ENCODE results near the gene TAF5.
A peak's percentile ranks its signal among the peaks of the same experiment; 100 is the strongest.
"Not testable (repeated sequence)": the region's sequence is repeated elsewhere in the genome, so short reads cannot be mapped to it uniquely, and the experiment has no call there.

Gene TAF5

GRCh38 chr10:103367782-103368518, at the start of gene TAF5:
TSS of gene TAF5 (plus strand) at chr10:103367976. CDS start at chr10:103367990, 14 bp downstream.
- DNase-seq (ENCODE audit: low spot score): peak; percentile 95

- no peak for DNase-seq (ENCODE audit: low spot score)
Observed at GRCh38 chr10:103327906-103328305, 39.9 kb upstream of the TAF5 start.

DNA sequence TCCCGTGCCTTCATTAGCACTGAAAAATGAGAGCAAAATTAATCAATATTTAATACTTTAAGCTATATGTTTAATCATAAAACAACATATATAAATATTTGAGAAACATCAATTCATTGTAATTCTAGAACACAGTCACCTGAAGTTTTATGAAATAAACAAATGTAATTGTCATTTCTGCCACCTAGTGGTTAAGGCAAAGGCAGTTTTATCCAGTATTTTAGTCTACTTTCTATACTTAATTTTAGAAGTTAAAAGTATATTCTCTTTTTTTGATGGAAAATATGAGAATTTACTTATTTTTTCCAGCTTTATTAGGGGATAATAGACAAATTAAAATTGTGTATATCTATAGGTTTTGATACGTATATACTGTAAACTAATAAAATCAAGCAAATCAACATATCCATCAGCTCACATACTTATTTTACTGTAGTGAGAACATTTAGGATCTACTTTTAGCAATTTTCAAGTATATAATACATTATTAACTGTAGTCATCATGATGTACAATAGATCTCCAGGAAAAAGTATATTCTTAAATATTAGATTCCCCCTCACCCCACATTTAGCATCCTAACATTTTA, 33.7 kb upstream of the TAF5 start:
- DNase-seq (ENCODE audit: low spot score): no peak

GRCh38 chr10:103334567-103334966, 33.2 kb upstream of the TAF5 start:
- no peak for DNase-seq (ENCODE audit: low spot score)

DNA sequence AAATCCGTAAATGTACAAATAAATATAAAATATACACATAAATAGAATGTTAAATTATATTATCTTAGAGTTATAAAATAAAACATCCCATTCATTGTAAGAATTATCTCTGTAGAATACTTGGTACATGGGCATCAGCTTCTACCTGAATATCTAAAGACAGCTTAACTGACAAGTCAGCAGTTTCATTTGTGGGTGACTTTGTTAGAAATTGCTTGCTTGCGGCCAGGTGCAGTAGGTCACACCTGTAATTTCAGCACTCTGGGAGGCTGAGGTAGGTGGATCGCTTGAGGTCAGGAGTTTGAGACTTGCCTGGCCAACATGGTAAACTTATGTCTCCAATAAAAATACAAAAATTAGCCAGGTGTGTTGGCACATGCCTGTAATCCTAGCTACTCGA, 31.4 kb upstream of the TAF5 start:
- DNase-seq (ENCODE audit: low spot score): no peak

DNA sequence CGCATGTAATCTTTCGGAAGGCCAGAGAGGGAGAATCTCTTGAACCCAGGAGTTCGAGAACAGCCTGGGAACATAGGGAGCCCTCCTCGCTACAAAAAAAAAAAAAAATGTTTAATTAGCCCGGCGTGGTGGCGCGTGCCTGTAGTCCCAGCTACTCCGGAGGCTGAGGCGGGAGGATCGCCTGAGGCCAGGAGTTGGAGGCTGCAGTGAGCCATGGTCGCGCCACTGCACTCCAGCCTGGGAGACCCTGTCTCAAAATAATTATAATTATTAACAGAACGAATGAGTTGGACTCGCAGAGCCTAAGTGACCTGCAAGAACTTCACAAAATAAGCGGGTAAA, 17.6 kb upstream of the TAF5 start:
- no peak for DNase-seq (ENCODE audit: low spot score)

DNA sequence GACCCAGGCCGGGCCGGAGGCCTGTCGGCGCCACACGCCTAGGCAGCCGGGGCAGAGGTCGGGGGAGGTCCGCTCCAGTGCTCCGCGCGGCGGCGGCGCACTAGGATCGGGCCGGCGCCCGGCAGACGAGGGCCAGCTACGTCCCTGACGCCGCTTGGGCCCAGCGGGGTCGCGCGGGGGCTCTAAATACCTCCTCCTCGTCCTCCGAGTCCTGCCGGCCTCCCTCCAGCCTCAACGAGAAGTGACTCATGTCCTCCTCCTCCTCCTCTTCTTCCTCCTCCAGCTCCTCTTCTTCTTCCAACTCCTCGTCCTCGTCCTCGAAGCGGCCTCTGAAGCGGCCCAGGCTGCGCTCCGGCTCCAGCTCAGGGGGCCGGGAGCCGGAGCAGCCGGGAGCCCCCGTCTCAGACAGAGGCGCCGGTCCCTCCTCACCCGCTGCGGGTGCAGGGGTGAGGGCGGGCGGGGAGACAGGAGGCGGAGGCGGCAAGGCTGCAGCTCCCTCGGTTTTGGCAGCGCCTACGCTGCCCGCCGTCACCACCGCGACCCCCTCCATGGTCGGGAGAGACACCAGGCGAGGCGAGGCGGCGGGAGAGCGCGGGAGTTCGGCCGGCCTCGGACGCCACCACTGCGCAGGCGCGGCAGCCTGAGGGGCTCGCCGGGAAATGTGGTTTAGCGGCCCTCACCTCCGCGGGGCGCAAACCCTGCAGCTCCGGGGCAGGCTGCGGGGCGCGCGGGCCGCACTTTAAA, 17.1 kb upstream of the TAF5 start, which contains the start of gene PCGF6:
TSS of gene PCGF6 (minus strand) at position 624 of the 744 bp plus-strand sequence. CDS start at position 550, 74 bp downstream.
- DNase-seq (ENCODE audit: low spot score): peak; percentile 83

DNA sequence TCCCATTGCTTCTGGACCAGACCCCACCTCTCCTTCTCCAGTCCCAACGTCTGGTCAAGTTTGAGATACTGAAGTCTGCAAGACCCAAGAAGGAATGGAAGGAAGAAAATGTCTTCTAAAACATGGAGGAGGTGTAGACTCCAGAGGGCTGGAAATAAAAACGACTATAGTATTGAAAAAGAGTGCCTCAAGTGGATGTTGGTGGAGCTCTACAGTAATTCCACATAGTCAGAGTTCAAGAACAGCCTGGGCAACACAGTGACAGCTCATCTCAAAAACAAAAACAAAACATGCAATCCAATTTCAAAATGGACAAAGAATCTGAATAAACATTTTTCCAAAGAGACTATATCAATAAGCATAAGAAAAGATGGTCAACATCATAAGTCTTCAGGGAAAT, 14.5 kb upstream of the TAF5 start:
- DNase-seq (ENCODE audit: low spot score): no peak

GRCh38 chr10:103354567-103354966, 13.2 kb upstream of the TAF5 start:
- not testable (repeated sequence) for DNase-seq (ENCODE audit: low spot score)

- no peak for DNase-seq (ENCODE audit: low spot score)
Observed at GRCh38 chr10:103355906-103356599, 11.7 kb upstream of the TAF5 start.

DNA sequence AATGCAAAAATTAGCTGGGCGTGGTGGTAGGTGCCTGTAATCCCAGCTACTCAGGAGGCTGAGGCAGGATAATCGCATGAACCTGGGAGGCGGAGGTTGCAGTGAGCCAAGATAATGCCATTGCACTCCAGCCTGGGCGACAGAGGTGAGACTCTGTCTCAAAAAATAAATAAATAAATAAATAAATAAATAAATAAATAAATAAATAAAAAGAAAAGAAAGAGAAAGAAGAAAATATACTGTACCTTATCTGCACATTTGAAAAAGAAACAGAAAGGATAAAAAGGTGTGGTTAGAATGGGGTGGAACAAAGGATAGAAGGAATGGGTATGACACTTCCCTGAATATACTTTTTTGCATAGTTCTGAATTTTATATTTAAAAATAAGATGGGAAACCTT, 8.3 kb upstream of the TAF5 start:
- DNase-seq (ENCODE audit: low spot score): not testable (repeated sequence)

- DNase-seq (ENCODE audit: low spot score): not testable (repeated sequence)
Observed at GRCh38 chr10:103360791-103361190, 7.0 kb upstream of the TAF5 start.

GRCh38 chr10:103367379-103367781, 396 bp upstream of the TAF5 start:
- DNase-seq (ENCODE audit: low spot score): peak; percentile 10

DNA sequence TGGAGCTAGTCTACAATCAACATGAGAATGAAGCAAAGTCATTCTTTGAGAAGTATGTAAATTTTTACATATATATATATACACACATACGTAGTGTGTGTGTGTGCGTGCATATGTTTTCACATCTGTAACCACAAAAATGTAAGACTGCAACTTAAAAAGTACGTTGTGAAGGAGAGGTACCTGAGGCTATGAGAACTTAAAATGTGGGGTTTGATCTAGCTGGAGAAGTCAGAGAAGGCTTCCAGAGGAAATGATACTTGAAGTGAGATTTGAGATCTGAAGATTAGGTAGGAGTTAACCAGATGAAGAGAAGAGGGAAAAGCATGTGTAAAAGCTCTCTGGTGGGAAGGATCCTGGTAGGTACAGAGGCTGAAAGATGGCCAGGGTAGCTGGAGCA, 5.8 kb downstream of the TAF5 start:
- no peak for DNase-seq (ENCODE audit: low spot score)

- DNase-seq (ENCODE audit: low spot score): no peak
Observed at GRCh38 chr10:103374263-103374662, 6.5 kb downstream of the TAF5 start.

DNA sequence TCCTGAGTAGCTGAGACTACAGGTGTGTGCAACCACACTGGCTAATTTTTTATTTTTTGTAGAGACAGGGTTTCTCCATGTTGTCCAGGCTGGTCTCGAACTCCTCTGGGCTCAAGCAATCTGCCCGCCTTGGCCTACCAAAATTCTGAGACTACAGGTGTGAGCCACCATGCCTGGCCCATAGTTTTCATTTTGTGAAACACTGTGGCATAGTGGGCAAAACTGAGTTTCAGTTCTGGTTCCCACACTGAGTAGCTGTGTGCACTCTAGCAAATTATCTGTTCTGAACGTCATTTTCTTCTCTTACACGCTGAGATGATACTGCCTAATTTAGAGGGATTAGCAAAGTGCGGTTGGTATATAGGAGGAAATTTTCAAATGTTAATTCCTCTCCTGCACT, 15.0 kb downstream of the TAF5 start:
- no peak for DNase-seq (ENCODE audit: low spot score)

- no peak for DNase-seq (ENCODE audit: low spot score)
Observed at GRCh38 chr10:103394180-103394579, 26.4 kb downstream of the TAF5 start.

GRCh38 chr10:103395754-103396066, 27.9 kb downstream of the TAF5 start:
- peak; percentile 4 for DNase-seq (ENCODE audit: low spot score)

- peak; percentile 98 for DNase-seq (ENCODE audit: low spot score)
Observed at GRCh38 chr10:103396067-103396788, 28.5 kb downstream of the TAF5 start, which contains the start of the genes ATP5MK and PDCD11. TSS of gene ATP5MK (minus strand) at chr10:103396475. CDS start at chr10:103392457, 4,018 bp downstream. TSS of gene PDCD11 (plus strand) at chr10:103396626. CDS start at chr10:103398427, 1,801 bp downstream.

DNA sequence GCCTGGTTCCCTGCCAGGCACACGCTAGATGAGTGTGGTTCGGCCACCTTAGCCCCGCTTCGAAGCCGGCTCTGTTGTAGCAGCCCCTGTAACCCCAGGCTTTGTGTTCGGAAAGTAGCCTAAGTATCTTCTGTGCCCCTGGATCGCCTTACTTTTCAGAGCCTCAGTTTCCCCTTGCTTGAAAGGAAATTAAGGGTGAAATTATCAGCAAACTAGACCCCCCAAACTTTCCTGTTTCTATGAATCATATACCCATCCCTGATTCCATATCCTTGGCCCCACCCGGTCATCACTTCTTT, 29.0 kb downstream of the TAF5 start:
- no peak for DNase-seq (ENCODE audit: low spot score)

GRCh38 chr10:103397191-103397825, 29.5 kb downstream of the TAF5 start:
- DNase-seq (ENCODE audit: low spot score): no peak

Data from putamen (tissue), 1 donor.